ENCODE data around the gene AVEN. TPM values are rescaled to one million over a fixed set of nuclear protein-coding genes. Genes with fewer than 3 reads are reported as not detected.
"Not testable (repeated sequence)": the region's sequence is repeated elsewhere in the genome, so short reads cannot be mapped to it uniquely, and the experiment has no call there.

The AVEN gene
- total RNA-seq, 2 experiments from 2014 or later: 13.1 to 13.4 TPM

GRCh38 chr15:33826201-33826600 lies 212.8 kb downstream of the AVEN start:
- CTCF ChIA-PET: no interaction called here
- H3K36me3 Mint-ChIP-seq: no peaks in the 10 kb centered on the region
- no peak for DNase-seq
- POLR2A ChIA-PET: no interaction called here
- H3K27me3 Mint-ChIP-seq: no peaks in the 10 kb centered on the region
- no peaks in the 10 kb centered on the region for H3K4me1 Mint-ChIP-seq (ENCODE audit: low read depth)
- H3K9me3 Mint-ChIP-seq: no peaks in the 10 kb centered on the region
- no peak overlapping the region for H3K4me3 Mint-ChIP-seq
- H3K27ac Mint-ChIP-seq: no peak overlapping the region
- intact Hi-C loops (cut with micrococcal nuclease): no loop called here

GRCh38 chr15:33825453-33825852 lies 213.6 kb downstream of the AVEN start:
- H3K9me3 Mint-ChIP-seq: no peaks in the 10 kb centered on the region
- H3K36me3 Mint-ChIP-seq: no peaks in the 10 kb centered on the region
- DNase-seq: no peak
- H3K4me1 Mint-ChIP-seq (ENCODE audit: low read depth): no peaks in the 10 kb centered on the region
- POLR2A ChIA-PET: no interaction called here
- H3K27ac Mint-ChIP-seq: no peak overlapping the region
- H3K4me3 Mint-ChIP-seq: no peak overlapping the region
- intact Hi-C loops (cut with micrococcal nuclease): no loop called here
- CTCF ChIA-PET: interaction anchor here (1.1 kb wide), 1 partner anchor 90 kb away, joined by 3 read pairs; no protein-coding TSS in a partner anchor
- H3K27me3 Mint-ChIP-seq: no peaks in the 10 kb centered on the region

- POLR2A ChIA-PET: no interaction called here
- DNase-seq: no peak
- no peaks in the 10 kb centered on the region for H3K9me3 Mint-ChIP-seq
- no peaks in the 10 kb centered on the region for H3K27me3 Mint-ChIP-seq
- CTCF ChIA-PET: interaction anchor here (1.5 kb wide), 1 partner anchor 143 kb away, joined by 4 read pairs; no protein-coding TSS in a partner anchor
- intact Hi-C loops (cut with micrococcal nuclease): no loop called here
- H3K27ac Mint-ChIP-seq: no peak overlapping the region
- H3K4me3 Mint-ChIP-seq: no peak overlapping the region
- no peaks in the 10 kb centered on the region for H3K36me3 Mint-ChIP-seq
- no peaks in the 10 kb centered on the region for H3K4me1 Mint-ChIP-seq (ENCODE audit: low read depth)
Measured at GRCh38 chr15:33823119-33823518, 215.9 kb downstream of the AVEN start.

- H3K36me3 Mint-ChIP-seq: no peaks in the 10 kb centered on the region
- no peaks in the 10 kb centered on the region for H3K27me3 Mint-ChIP-seq
- no peak for DNase-seq
- no peak overlapping the region for H3K27ac Mint-ChIP-seq
- no peak overlapping the region for H3K4me3 Mint-ChIP-seq
- POLR2A ChIA-PET: no interaction called here
- H3K4me1 Mint-ChIP-seq (ENCODE audit: low read depth): no peaks in the 10 kb centered on the region
- intact Hi-C loops (cut with micrococcal nuclease): no loop called here
- no peaks in the 10 kb centered on the region for H3K9me3 Mint-ChIP-seq
- CTCF ChIA-PET: interaction anchor here (0.6 to 1.5 kb wide), 3 partner anchors 122 to 388 kb away, joined by 3 to 4 read pairs (median 3); partner anchors contain the start of gene KATNBL1
Measured at GRCh38 chr15:33822479-33822878, 216.5 kb downstream of the AVEN start.

GRCh38 chr15:33819499-33819898 lies 219.5 kb downstream of the AVEN start:
- POLR2A ChIA-PET; H3K4me3 Mint-ChIP-seq; CTCF ChIA-PET; DNase-seq; H3K27me3 Mint-ChIP-seq; H3K27ac Mint-ChIP-seq; H3K9me3 Mint-ChIP-seq; H3K4me1 Mint-ChIP-seq (ENCODE audit: low read depth); H3K36me3 Mint-ChIP-seq; intact Hi-C loops (cut with micrococcal nuclease): not testable (repeated sequence)

Other genes with a start within 250 kb of the AVEN start
- gene CHRM5, start 70.7 kb downstream of the AVEN start, total RNA-seq: not detected
- gene EMC7, start 62.7 kb upstream of the AVEN start, total RNA-seq: 10 to 100 TPM; 62.7 to 68.4 TPM
- gene PGBD4, start 62.9 kb upstream of the AVEN start, total RNA-seq: 1 to 10 TPM; 2.0 to 2.3 TPM
- 10 to 100 TPM; 44.7 to 56.7 TPM for gene KATNBL1, start 170.9 kb upstream of the AVEN start, total RNA-seq
- 100 to 1,000 TPM; 107 to 110 TPM for gene EMC4, start 185.8 kb upstream of the AVEN start, total RNA-seq